Cardiac muscle cell (in vitro differentiated cells and primary cell): ENCODE measurements around the gene CYB5A. TPM values are rescaled to one million over a fixed set of nuclear protein-coding genes. Genes with fewer than 3 reads are reported as not detected.

ENCODE experiments used
- DNase-seq, 2 donors: peaks; one replicate each; pipeline versions ENCODE4 v3.0.0 to v3.0.0-alpha.2; 2010 to 2017; ENCODE audit warnings: low read depth in 1 of 2, low spot score in 1 of 2
- H3K27ac ChIP-seq: fragments of 200-600 bp; sonication (generic); 2 replicates; pipeline ENCODE4 v1.5.1; 2016
- H3K27me3 ChIP-seq: fragments of 200-600 bp; sonication (generic); 2 replicates; pipeline ENCODE4 v1.6.0; 2016; ENCODE audit warnings: control low read depth
- H3K36me3 ChIP-seq: fragments of 200-600 bp; sonication (generic); 2 replicates; pipeline ENCODE4 v1.5.1; 2016; ENCODE audit warnings: control low read depth
- H3K4me1 ChIP-seq: fragments of 200-600 bp; sonication (generic); 2 replicates; pipeline ENCODE4 v1.8.1; 2017; ENCODE audit warnings: low read depth, mild to moderate bottlenecking, mixed run types
- H3K4me3 ChIP-seq: fragments of 200-600 bp; sonication (generic); 2 replicates; pipeline ENCODE4 v1.5.1; 2016; ENCODE audit warnings: mild to moderate bottlenecking
- H3K9me3 ChIP-seq: fragments of 200-600 bp; sonication (generic); 2 replicates; pipeline ENCODE4 v1.5.1; 2017; ENCODE audit warnings: low read depth, mild to moderate bottlenecking, control low read depth
- CTCF ChIP-seq: IDR thresholded peaks from 2 replicates; pipeline ENCODE4 v1.5.1; 2012; ENCODE audit warnings: low read depth, mild to moderate bottlenecking, low read length
- polyA plus RNA-seq: library from polyadenylated mRNA; unstranded; fragments of >200 nt; fragmentation: Nextera tagmentation; extraction: Ambion mirVana; gene quantifications from 2 replicates; pipeline ENCODE4 v1.2.1, GENCODE V29; 2016
- total RNA-seq: library from RNA; depleted of rRNA; stranded (reverse); fragments of >200 nt; gene quantifications from 2 replicates; pipeline ENCODE4 v1.2.3, GENCODE V29; 2016

Gene CYB5A
- total and polyA plus RNA-seq, 2 experiments from 2014 or later = 150 to 201 TPM

- no peak for TF ChIP-seq CTCF
- H3K27me3 ChIP-seq = no peaks in the 10 kb centered on the region
- no peak overlapping the region for H3K27ac ChIP-seq
- no peak overlapping the region for H3K4me3 ChIP-seq
- DNase-seq = no peak
- no peaks in the 10 kb centered on the region for H3K36me3 ChIP-seq
- H3K4me1 ChIP-seq = no peaks in the 10 kb centered on the region
- H3K9me3 ChIP-seq = no peaks in the 10 kb centered on the region
Observed at GRCh38 chr18:74203811-74204210, 88.0 kb downstream of the CYB5A start.

Other genes with a start within 250 kb of the CYB5A start
- 1.3 and 3.5 TPM in 2 replicates for gene FBXO15, start 144.1 kb downstream of the CYB5A start, total RNA-seq
- gene FBXO15, start 144.1 kb downstream of the CYB5A start, polyA plus RNA-seq = 4.6 and 6.7 TPM in 2 replicates
- gene TIMM21, start 143.4 kb downstream of the CYB5A start, total RNA-seq = 30.9 and 57.3 TPM in 2 replicates
- gene TIMM21, start 143.4 kb downstream of the CYB5A start, polyA plus RNA-seq = 120 and 147 TPM in 2 replicates
- not detected in 2 replicates for gene C18orf63, start 23.9 kb upstream of the CYB5A start, total RNA-seq
- gene C18orf63, start 23.9 kb upstream of the CYB5A start, polyA plus RNA-seq = not detected in 2 replicates
- not detected in 2 replicates for gene DIPK1C, start 165.3 kb upstream of the CYB5A start, total RNA-seq
- not detected in 2 replicates for gene DIPK1C, start 165.3 kb upstream of the CYB5A start, polyA plus RNA-seq
- 78.4 and 79.2 TPM in 2 replicates for gene CNDP2, start 204.4 kb upstream of the CYB5A start, total RNA-seq
- 74.8 and 114 TPM in 2 replicates for gene CNDP2, start 204.4 kb upstream of the CYB5A start, polyA plus RNA-seq
- gene CNDP1, start 242.5 kb upstream of the CYB5A start, total RNA-seq = 1.6 TPM in 1 of 2 replicates, not detected in the other
- gene CNDP1, start 242.5 kb upstream of the CYB5A start, polyA plus RNA-seq = 0.55 TPM in 1 of 2 replicates, not detected in the other